Ishikawa (cell line): ENCODE results near the gene ENPP3.

Experiments used
- CEBPB ChIP-seq: IDR thresholded peaks from 2 replicates; pipeline ENCODE4 v1.6.1; 2012
- CREB1 ChIP-seq: IDR thresholded peaks from 2 replicates; pipeline ENCODE4 v1.6.1; 2012; ENCODE audit warnings: low read depth
- EGR1 ChIP-seq: IDR thresholded peaks from 2 replicates; pipeline ENCODE4 v1.6.1; 2012
- EP300 ChIP-seq: IDR thresholded peaks from 2 replicates; pipeline ENCODE4 v1.6.1; 2012; ENCODE audit warnings: borderline replicate concordance
- FOXM1 ChIP-seq: IDR thresholded peaks from 2 replicates; pipeline ENCODE4 v1.6.1; 2012; ENCODE audit warnings: low read depth, borderline replicate concordance
- NFIC ChIP-seq: IDR thresholded peaks from 2 replicates; pipeline ENCODE4 v1.6.1; 2012
- RAD21 ChIP-seq: IDR thresholded peaks from 2 replicates; pipeline ENCODE4 v1.6.1; 2012; ENCODE audit warnings: low read depth
- TAF1 ChIP-seq: IDR thresholded peaks from 2 replicates; pipeline ENCODE4 v1.6.1; 2012; ENCODE audit warnings: low read depth, mild to moderate bottlenecking
- TCF12 ChIP-seq: IDR thresholded peaks from 2 replicates; pipeline ENCODE4 v1.6.1; 2012; ENCODE audit warnings: low read depth
- TEAD4 ChIP-seq: IDR thresholded peaks from 2 replicates; pipeline ENCODE4 v1.6.1; 2012
- YY1 ChIP-seq: IDR thresholded peaks from 2 replicates; pipeline ENCODE4 v1.6.1; 2012; ENCODE audit warnings: low read depth
- ZBTB7A ChIP-seq: IDR thresholded peaks from 2 replicates; pipeline ENCODE4 v1.6.1; 2012; ENCODE audit warnings: low read depth
- TF ChIP-seq, protein P1 (sequence below): IDR thresholded peaks from 2 replicates; pipeline ENCODE4 v1.6.1; 2012; ENCODE audit warnings: low read depth, mild to moderate bottlenecking
- TF ChIP-seq, protein P2 (sequence below): IDR thresholded peaks from 2 replicates; pipeline ENCODE4 v1.6.1; 2012
- TF ChIP-seq, protein P3 (sequence below): IDR thresholded peaks from 2 replicates; pipeline ENCODE4 v1.6.1; 2012

Gene ENPP3

GRCh38 chr6:131682442-131682841 is 45.3 kb downstream of the ENPP3 start:
- TF ChIP-seq ZBTB7A (no peak), FOXM1 (no peak), RAD21 (no peak), NFIC (no peak), EP300 (no peak), TCF12 (no peak), EGR1 (no peak), TEAD4 (no peak), TAF1 (no peak), CEBPB (no peak)
- TF ChIP-seq, protein P1, sequence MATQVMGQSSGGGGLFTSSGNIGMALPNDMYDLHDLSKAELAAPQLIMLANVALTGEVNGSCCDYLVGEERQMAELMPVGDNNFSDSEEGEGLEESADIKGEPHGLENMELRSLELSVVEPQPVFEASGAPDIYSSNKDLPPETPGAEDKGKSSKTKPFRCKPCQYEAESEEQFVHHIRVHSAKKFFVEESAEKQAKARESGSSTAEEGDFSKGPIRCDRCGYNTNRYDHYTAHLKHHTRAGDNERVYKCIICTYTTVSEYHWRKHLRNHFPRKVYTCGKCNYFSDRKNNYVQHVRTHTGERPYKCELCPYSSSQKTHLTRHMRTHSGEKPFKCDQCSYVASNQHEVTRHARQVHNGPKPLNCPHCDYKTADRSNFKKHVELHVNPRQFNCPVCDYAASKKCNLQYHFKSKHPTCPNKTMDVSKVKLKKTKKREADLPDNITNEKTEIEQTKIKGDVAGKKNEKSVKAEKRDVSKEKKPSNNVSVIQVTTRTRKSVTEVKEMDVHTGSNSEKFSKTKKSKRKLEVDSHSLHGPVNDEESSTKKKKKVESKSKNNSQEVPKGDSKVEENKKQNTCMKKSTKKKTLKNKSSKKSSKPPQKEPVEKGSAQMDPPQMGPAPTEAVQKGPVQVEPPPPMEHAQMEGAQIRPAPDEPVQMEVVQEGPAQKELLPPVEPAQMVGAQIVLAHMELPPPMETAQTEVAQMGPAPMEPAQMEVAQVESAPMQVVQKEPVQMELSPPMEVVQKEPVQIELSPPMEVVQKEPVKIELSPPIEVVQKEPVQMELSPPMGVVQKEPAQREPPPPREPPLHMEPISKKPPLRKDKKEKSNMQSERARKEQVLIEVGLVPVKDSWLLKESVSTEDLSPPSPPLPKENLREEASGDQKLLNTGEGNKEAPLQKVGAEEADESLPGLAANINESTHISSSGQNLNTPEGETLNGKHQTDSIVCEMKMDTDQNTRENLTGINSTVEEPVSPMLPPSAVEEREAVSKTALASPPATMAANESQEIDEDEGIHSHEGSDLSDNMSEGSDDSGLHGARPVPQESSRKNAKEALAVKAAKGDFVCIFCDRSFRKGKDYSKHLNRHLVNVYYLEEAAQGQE = no peak
- TF ChIP-seq, protein P2, sequence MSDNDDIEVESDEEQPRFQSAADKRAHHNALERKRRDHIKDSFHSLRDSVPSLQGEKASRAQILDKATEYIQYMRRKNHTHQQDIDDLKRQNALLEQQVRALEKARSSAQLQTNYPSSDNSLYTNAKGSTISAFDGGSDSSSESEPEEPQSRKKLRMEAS = no peak

DNA sequence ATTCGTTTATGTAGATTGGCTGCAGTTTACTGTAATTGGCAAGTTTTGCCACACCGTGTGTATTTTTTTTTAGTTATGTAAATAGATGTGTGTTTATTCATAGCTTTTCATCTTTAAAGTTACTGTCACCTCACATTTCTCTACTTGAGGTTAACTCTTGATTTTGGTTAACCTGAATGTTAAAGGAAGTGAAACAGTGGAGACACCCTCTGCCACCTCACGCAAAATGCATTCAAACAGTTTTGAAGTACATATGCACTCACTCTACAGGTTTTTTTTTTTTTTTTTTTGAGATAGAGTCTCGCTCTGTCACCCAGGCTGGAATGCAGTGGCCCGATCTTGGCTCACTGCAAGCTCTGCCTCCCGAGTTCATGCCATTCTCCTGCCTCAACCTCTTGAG is 46.4 kb downstream of the ENPP3 start:
- TF ChIP-seq, protein P3, sequence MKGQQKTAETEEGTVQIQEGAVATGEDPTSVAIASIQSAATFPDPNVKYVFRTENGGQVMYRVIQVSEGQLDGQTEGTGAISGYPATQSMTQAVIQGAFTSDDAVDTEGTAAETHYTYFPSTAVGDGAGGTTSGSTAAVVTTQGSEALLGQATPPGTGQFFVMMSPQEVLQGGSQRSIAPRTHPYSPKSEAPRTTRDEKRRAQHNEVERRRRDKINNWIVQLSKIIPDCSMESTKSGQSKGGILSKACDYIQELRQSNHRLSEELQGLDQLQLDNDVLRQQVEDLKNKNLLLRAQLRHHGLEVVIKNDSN = no peak
- TF ChIP-seq CREB1 (no peak), RAD21 (no peak), YY1 (no peak)

DNA sequence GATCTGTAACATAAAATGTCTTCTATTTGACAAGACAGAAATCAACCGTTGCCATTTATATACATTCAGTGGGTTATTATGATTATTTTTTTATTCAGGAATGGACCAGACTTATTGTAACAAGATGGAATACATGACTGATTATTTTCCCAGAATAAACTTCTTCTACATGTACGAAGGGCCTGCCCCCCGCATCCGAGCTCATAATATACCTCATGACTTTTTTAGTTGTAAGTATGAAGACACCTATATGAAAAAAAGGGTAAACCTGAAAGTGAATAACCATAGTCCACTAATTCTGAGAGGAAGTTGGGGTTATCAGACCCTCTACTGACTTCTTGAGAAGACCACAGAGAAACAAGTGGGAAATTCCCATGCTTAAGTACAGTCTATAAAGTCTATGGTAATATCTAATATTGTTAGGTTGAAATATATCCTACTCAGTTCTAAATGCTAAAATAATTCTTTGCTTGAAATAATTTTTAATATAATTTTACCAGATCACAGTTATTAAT is 48.2 kb downstream of the ENPP3 start:
- TF ChIP-seq, protein P1 = no peak
- TF ChIP-seq, protein P2 = no peak
- TF ChIP-seq NFIC (no peak), FOXM1 (no peak), ZBTB7A (no peak), TEAD4 (no peak), EGR1 (no peak), CREB1 (no peak), RAD21 (no peak), TAF1 (no peak), EP300 (no peak), CEBPB (no peak), YY1 (no peak), TCF12 (no peak)
- TF ChIP-seq, protein P3 = no peak

DNA sequence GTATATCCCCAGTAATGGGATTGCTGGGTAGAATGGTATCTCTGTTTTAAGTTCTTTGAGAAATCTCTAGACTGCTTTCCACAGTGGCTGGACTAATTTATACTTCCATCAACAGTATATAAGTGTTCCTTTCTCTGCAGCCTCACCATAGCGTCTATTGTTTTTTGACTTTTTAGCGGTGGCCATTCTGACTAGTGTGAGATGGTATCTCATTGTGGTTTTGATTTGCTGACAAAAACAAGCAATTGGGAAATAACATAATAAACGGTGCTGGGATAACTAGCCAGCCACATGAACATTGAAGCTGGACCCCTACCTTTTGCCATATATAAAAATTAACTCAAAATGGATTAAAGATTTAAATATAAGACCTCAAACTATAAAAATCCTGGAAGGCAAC is 49.9 kb downstream of the ENPP3 start:
- TF ChIP-seq, protein P2 = no peak
- no peak for TF ChIP-seq TCF12
- TF ChIP-seq FOXM1 = no peak
- no peak for TF ChIP-seq CREB1
- TF ChIP-seq NFIC = no peak

GRCh38 chr6:131688286-131688685 is 51.2 kb downstream of the ENPP3 start:
- TF ChIP-seq ZBTB7A = no peak
- no peak for TF ChIP-seq YY1
- TF ChIP-seq FOXM1 = no peak
- TF ChIP-seq, protein P3 = no peak
- TF ChIP-seq EP300 = no peak
- TF ChIP-seq TEAD4 = no peak
- TF ChIP-seq RAD21 = no peak
- TF ChIP-seq CEBPB = no peak
- TF ChIP-seq TCF12 = no peak
- no peak for TF ChIP-seq CREB1
- TF ChIP-seq TAF1 = no peak
- TF ChIP-seq EGR1 = no peak

DNA sequence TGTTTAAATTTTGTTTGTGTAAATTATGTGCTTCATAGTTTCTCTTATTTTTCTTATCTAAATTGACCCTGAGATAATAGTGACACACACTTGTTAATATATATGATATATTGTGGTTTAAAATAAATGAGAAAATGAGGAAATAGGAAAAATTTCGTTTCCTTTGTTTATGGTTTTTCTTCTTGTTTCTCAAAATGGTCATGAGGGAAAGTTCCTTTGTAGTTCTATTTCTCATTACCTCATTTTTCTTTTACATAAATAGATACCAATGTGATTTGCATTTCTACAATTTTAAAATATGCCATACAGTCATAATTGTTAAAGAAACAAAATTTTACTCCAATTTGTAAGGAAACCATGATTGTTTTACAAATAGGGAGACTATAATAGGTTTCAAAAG is 54.9 kb downstream of the ENPP3 start:
- TF ChIP-seq EP300 (no peak), CEBPB (no peak), FOXM1 (no peak), NFIC (no peak), RAD21 (no peak), CREB1 (no peak), YY1 (no peak), TEAD4 (no peak)
- TF ChIP-seq, protein P2 = no peak
- TF ChIP-seq, protein P1 = no peak
